ENCODE measurements around the gene CST3.
"Not testable (repeated sequence)": the region's sequence is repeated elsewhere in the genome, so short reads cannot be mapped to it uniquely, and the experiment has no call there.

Gene CST3

DNA sequence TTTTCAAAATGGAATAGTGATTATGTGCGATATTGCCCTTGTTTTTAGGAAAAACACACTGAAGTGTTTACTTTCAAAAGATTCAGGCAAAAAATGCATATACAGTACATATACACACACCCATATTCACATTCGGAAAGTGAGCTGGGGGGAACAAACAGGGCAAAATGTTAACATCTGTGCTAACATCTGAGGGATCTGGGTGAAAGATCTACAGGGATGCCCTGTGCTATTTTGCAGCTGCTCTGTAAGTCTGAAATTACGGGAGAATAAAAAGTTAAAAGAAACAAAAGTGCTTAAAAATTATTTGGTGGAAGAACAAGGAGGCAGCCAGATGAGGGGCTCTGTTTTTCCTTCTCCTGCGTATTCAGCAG is 860 bp downstream of the CST3 start:
- no peak for TF ChIP-seq CTCF (IDR thresholded peaks at IDR 0.05; ENCODE audit: borderline replicate concordance, insufficient read depth, low read depth, low read length)
- peak overlapping the region; percentile 64 for H3K4me3 ChIP-seq (ENCODE audit: low read depth, low read length)

DNA sequence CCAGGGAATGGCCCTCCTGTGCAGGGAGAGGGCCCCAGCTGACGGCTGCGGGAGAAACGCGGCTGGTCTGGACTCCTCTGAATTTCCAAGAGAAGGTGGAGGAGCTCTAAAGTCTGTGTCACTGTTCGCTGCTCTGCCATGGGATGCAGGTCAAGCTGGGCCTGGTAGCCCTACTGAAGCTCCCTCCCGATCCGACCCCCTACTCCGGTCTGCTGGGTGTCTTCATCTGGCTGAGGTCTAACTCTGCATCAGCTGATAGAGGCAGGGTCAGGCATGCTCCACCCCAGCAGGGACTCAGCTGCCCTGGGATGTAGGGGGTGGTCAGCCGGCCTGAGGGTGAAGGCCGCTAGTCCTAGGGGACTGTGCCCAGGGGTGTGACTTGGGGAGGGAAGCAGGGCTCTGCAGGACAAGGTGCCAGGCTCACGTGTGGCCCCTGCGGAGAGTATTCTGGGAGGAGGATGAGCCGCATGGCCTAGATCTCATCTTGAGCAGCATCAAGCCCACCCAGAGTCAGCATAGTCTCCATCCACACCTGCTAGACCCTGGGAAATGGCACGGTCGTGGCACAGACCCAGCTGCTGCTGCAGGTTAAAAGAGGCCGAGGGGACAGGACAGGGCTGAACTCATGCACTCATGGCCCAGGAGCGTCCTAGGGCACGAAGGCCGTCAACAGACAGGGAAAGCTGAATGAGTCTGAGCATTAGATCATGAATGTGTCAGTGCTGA is 1.4 kb downstream of the CST3 start:
- H3K4me3 ChIP-seq (ENCODE audit: low read depth, low read length): no peak overlapping the region
- no peak for TF ChIP-seq CTCF (IDR thresholded peaks at IDR 0.05; ENCODE audit: borderline replicate concordance, insufficient read depth, low read depth, low read length)

DNA sequence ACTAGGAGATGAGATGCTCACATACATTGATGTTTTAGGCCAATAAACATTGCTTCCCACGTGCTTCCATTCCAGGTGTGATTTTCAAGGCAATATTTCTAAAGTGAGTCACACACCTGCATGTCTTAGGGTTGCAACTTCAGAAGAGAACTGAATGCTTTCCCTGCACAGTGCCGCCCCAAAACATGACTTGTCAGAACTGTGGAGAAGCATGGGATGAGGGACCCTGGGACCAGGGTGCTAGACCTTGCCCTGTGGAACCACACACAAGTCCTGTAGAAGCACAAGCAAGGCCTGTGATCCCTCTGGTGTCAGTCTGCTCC is 2.0 kb downstream of the CST3 start:
- not testable (repeated sequence) for H3K4me3 ChIP-seq (ENCODE audit: low read depth, low read length)

DNA sequence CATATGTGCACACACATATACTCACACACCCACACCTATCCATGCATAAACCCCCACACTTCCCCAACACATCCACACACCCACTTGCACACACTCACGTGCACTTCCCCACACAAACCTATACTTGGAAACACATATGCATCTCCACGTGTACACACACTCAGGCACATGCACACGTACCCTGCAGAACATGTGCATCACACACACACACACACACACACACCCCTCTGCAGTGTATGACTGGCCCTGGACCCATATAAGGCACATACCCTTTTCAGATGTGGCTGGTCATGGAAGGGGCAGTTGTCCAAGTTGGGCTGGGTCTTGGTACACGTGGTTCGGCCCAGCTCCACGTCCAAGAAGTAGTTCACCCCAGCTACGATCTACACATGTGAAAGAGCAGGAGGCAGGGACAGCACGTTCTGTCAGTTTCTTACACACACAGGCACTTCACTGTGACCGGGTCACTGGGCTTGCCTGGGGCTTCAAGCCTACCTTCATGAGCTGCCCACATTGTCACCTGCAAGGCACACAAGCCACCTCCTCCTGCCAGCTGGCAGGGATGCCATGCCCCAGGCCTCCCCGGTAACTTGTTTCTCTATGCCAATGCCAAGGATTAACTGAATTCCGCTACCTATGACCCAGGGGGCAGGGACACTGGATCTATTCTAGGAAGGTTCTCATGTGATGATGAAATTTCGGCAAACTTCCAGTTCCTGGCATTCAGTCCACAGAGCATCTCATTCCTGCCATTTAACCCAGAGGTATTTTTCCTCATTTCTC is 2.6 kb downstream of the CST3 start:
- no peak for TF ChIP-seq CTCF (IDR thresholded peaks at IDR 0.05; ENCODE audit: borderline replicate concordance, insufficient read depth, low read depth, low read length)
- H3K4me3 ChIP-seq (ENCODE audit: low read depth, low read length): no peak overlapping the region

DNA sequence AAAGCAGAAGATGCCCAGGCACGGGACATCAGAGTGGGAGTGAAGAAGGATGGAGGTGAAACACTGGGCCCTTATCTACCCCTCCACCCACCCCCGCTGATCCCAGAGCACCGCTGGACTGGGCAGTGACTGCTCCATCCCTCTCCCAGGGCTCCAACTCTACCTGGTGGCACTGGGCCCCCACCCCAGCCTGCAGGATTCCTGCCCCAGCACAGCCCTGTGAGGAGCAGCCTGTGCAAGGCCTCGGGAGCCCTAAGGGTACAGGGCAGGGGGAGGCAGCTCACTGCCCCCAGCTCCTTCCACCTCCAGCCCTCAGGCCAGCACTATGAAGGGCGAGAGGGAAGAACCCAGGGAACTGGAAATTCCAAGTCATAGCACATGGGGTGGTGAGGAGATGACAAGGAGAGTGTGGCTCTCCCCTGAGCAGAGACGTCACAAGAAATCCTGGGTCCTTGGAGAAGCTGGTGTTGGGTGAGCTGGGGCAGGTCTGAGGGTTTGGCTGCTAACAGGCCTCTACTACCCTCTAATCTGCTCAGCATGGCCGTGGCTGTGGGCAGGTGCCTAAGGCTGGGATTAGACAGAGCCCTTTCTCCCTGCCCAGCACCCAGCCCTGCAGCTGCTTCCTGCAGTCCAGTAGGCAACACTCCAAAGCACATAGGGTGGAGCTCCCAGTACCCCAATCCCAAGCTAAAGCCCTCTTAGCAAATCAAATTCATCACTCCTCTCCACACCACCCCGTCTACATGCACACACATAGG is 3.5 kb downstream of the CST3 start:
- no peak overlapping the region for H3K4me3 ChIP-seq (ENCODE audit: low read depth, low read length)
- no peak for TF ChIP-seq CTCF (IDR thresholded peaks at IDR 0.05; ENCODE audit: borderline replicate concordance, insufficient read depth, low read depth, low read length)

DNA sequence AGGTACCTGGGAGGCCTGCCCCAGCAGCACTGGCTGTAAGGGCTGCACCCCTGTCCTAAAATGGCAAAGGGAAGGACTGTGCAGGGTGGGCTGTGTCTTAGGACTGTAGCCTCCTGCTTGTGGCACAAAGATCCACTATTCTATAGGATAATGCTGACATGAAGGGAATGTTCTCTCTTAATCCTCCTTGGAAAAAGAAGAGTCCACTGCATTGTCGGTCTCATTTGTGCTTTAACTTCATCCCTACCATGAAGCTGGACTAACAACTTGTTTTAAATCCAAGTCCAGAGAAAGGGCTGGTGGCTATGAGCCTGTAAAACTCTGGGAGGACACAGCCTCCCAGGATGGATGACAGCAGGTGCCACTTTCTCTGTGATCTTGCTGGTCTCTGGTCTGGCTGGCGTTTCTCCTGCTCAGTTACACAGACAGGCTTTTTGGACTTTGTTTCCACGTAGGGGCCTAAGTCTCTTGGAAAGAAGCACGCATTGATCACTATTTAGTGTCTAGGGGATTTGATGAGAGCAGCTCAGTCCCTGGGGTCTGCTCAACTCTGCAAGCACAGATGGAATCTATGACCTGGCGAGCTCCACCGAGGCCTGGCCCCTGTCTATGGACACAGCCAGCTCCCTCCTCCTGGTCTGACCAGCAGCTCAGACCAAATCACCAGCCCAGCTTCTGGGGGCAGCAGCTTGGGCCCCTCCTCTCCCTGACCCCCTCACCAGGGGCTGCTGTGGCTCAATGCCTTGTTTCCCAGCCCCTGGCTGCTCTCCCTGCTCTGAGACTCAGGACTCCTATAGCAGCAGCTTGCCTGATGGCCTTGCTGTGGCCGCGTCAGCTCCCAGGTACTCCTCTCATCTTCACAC is 4.8 kb downstream of the CST3 start:
- no peak for TF ChIP-seq CTCF (IDR thresholded peaks at IDR 0.05; ENCODE audit: borderline replicate concordance, insufficient read depth, low read depth, low read length)
- no peak overlapping the region for H3K4me3 ChIP-seq (ENCODE audit: low read depth, low read length)

All from GM12875 (cell line).